Posterior vena cava (tissue), 2 donors: Measurements from ENCODE around the gene AKR1A1. TPM values are rescaled to one million over a fixed set of nuclear protein-coding genes. Genes with fewer than 3 reads are reported as not detected.
A peak's percentile ranks its signal among the peaks of the same experiment; 100 is the strongest.
"Not testable (repeated sequence)": the region's sequence is repeated elsewhere in the genome, so short reads cannot be mapped to it uniquely, and the experiment has no call there.

Source experiments
- DNase-seq: peaks from one replicate; pipeline ENCODE4 v3.0.0-alpha.2; 2020; ENCODE audit warnings: low spot score
- intact Hi-C, 2 donors: fragments of 100-400 bp; cut with DNase I; formaldehyde crosslinking; loops; one replicate each; pipeline versions ENCODE4 v1.14.1 to v1.14.2; 2022 to 2023
- total RNA-seq, 2 donors: library from RNA; stranded (reverse); fragmentation: NEBNext Ultra II Directional; extraction: Animal tissue kit (Norgen Biotek cat#: 25700); gene quantifications; one replicate each; pipeline ENCODE4 v1.2.1, GENCODE V29; 2021
- donor health status: DM: yes; HTN: yes; CAD: no.
- donor health status: DM: yes; HTN: yes; CAD: no.

Gene AKR1A1
- total RNA-seq, 2 donors from 2014 or later = 97.2 to 119 TPM

DNA sequence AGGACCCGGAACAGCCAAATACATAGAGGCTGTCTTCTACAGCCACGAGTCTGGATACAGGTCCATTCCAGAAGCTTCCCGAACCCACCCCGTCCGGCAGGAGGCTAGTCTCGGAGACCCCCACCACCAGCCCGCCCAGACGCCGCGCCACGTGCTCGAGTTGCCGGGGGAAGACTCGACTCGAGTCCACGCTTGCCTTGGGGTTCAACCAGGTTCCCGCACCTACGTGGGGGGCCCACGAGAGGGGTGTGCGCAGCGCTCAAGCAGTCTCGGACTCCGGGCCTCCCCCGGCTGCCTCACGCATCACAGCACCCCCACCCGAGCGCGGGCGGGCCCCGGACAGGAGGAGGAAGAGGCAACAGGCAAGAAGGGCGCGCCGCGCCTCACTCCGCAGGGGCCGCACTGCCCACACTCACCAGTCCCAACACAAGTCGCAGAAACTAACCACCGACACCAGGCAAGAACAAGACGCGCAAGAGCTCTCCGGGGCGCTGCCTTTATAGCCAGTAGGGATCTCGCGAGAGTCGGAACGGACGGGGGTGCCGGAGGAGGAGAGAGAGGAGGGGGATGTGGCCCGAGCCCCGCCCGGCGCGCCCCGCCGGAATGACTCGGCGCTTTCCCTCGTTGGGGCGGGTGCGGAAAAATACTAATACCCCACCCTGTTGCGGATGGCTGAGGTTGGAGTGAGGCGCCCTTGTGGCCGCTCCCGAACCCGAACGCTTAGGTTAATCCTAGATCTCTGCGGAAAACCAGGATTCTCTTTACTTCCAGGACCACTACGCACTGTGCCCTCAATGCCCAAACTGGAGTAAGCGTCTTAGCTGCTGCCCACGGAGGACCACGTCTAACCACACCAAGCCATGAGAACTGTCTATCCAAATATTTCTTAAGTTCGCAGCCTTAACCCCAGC lies 29.0 kb upstream of the AKR1A1 start, which contains the start of gene PRDX1:
Gene PRDX1, minus strand, starts transcription at position 472 of the 911 bp plus-strand sequence. CDS start 2,841 bp downstream, outside the sequence.
- intact Hi-C loops = loop anchor here in 1 of 2 donors (5.0 kb wide), 1 partner anchor 46 kb away; no protein-coding TSS in a partner anchor

DNA sequence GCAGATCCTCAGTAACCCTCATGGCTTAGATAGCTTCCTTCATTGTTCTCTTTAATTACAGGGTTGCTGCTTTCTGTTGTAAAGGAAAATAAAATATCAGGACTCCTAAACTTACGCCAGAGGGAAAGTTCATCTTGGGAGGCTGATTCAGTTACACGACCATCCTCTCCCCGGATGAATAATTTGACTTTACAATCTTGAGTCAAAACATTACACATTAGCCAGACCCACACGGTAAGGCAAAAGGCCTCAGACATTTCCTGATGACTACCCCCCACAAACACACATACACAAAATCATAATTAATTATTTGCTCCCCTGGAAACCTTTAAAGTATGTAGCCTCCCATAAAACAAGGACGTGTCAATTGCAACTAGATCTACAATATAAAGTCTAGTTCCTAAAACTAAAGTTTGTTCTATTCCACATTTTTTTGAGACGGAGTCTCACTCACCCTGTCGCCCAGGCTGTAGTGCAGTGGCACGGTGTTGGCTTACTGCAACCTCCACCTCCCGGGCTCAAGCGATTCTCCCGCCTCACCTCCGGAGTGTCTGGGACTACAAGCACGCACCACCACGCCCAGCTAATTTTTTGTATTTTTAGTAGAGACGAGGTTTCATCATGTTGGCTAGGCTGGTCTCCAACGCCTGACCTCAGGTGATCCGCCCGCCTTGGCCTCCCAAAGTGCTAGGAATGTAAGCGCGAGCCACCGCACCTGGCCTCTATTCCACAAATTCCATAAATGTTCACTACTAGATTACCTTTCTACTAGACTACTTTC lies 28.1 kb upstream of the AKR1A1 start:
- intact Hi-C loops = loop anchor here in 1 of 2 donors (5.0 kb wide), 1 partner anchor 45 kb away; no protein-coding TSS in a partner anchor
- DNase-seq = no peak

More for the DNA sequence above, 29.0 kb upstream of the AKR1A1 start, which contains the start of gene PRDX1:
- peak; percentile 100 for DNase-seq

DNA sequence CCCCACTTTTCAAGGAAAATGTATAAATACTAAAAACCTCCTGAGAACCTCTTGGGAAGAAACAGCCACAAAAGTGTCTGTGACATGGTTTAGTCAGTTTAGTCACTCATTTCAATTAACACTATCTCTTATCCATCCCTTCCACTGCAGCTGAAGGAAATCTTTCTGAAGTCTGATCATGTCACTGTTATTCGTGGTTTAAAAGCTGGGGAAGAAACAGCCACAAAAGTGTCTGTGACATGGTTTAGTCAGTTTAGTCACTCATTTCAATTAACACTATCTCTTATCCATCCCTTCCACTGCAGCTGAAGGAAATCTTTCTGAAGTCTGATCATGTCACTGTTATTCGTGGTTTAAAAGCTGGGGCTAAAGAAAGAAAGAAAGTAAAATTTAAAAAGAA lies 27.1 kb upstream of the AKR1A1 start:
- intact Hi-C loops = loop anchor here in 1 of 2 donors (5.0 kb wide), 1 partner anchor 44 kb away; no protein-coding TSS in a partner anchor
- DNase-seq = not testable (repeated sequence)

DNA sequence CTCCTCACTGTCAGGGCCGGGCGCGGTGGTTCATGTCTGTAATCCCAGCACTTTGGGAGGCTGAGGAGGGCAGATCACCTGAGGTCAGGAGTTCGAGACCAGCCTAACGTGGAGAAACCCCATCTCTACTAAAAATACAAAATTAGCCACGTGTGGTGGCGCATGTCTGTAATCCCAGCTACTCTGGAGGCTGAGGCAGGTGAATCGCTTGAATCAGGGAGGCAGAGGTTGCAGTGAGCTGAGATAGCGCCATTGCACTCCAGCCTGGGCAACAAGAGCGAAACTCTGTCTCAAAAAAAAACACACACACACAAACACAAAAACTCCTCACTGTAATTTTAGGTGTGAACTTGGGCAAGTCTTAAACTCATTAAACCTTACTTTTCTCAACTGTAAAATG lies 26.7 kb upstream of the AKR1A1 start:
- intact Hi-C loops = loop anchor here in 1 of 2 donors (5.0 kb wide), 1 partner anchor 43 kb away; no protein-coding TSS in a partner anchor
- not testable (repeated sequence) for DNase-seq

DNA sequence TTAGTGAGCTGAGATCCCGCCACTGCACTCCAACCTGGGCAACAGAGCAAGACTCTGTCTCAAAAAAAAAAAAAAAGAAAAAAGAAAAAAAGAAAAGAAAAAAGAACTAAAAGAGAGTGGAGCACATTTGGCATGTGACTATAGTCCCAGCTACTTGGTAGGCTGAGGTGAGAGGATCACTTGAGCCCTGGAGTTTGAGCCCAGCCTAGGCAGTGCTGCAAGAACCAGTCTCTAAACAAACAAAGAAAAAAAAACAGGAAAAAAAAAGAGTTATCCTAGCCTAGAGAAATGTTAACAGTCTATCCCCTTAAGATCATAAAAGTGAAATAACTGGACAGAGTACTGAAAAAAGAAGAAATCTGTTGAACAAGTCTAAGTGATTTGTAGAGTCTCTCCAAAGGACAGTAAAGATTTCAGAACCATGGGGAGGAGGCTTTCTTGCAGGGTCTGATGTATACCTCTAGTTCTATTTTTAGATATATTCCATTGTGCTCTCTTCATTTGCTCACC lies 24.4 kb upstream of the AKR1A1 start:
- intact Hi-C loops = no loop called here
- DNase-seq = no peak

DNA sequence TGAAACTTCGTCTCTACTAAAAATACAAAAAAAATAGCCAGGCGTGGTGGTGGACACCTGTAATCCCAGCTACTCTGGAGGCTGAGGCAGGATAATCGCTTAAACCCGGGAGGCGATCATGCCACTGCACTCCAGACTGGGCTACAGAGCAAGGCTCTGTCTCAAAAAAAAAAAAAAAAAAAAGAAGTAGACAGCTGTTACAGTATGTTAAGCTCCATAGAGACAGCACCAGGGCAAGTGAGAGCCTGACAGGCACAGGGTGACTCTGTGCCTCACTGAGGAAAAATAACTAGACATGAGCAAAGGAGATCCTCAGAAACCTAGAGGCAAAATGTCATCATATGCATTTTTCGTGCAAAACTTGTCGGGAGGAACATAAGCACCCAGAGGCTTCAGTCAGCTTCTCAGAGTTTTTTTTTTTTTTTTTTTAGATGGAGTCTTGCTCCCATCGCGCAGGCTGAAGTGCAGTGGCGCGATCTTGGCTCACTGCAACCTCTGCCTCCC lies 19.9 kb upstream of the AKR1A1 start:
- intact Hi-C loops = loop anchor here in 1 of 2 donors (10.0 kb wide), 1 partner anchor 1666 kb away; no protein-coding TSS in a partner anchor
- DNase-seq = no peak

DNA sequence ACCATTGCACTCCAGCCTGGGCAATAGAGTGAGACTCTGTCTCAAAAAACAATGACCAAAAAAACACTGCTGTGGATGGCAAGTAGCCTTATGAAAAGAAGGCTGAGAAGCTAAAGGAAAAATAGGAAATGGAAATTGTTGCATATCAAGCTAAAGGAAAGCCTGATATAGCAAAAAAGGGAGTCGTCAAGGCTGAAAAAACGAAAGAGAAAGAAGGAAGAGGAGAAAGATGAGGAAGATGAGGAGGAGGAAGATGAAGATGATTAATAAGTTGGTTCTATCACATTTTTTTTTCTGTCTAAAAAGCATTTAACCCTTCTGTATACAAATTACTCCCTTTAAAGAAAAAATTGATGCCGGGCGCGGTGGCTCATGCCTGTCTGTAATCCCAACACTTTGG lies 18.8 kb upstream of the AKR1A1 start:
- no peak for DNase-seq
- intact Hi-C loops = loop anchor here in 1 of 2 donors (10.0 kb wide), 1 partner anchor 1667 kb away; no protein-coding TSS in a partner anchor

DNA sequence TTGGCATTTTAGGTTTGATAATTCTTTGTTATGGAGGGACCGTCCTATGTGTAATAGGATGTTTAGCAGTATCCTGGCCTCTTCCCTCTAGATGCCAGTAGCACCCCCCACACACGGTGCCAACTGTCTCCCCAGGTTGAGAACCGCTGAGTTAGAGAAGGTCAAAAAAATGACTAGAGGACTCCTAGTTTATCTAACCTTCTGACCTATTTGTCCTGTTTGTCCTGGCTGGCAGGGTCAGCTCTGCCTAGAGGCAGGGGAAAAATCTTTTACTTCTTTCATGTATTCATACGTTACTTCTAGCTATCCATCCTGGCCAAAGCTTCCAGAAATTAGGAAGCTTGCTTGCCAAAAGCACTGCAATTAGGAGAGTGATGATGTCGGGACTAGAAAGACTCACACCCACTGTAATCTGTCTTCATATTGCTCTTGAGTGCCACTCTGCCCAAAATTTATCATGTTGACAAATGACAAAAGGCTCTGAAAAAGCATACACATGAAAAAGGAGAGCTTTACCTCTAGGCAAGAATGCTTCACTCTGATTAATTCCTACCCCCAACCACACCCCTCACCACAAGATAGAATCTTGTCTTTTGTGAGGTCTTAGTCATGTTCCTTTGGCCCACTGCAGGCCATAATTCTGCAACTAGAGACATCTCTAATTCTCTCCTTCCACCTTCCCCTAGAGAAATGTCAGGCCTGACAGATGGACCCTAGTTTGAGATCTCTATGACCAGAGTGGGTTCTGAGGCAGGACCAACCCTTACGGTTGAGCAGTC lies 14.4 kb upstream of the AKR1A1 start:
- intact Hi-C loops = loop anchor here in 1 of 2 donors (10.0 kb wide), 1 partner anchor 1671 kb away; no protein-coding TSS in a partner anchor
- no peak for DNase-seq

DNA sequence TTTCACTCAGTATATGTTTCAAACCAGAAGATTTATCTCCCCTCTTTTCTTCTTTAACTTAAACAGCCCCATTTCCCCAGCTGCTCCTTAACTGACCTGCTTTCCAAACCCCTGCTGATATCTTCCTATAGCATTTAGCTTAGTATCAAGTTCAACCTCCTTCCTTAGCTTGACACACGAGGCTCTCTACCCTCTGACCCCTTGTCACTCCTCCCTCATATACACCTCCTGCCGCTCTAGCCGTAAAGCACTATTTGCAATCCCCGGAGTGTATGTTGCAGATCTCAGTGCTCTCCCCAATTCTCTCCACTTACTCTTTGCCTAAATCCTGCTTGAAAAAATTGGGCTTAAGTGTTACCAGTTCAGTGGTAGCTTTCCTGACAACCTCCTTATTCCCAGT lies 13.7 kb upstream of the AKR1A1 start:
- intact Hi-C loops = loop anchor here in 1 of 2 donors (10.0 kb wide), 1 partner anchor 1672 kb away; no protein-coding TSS in a partner anchor
- DNase-seq = no peak

DNA sequence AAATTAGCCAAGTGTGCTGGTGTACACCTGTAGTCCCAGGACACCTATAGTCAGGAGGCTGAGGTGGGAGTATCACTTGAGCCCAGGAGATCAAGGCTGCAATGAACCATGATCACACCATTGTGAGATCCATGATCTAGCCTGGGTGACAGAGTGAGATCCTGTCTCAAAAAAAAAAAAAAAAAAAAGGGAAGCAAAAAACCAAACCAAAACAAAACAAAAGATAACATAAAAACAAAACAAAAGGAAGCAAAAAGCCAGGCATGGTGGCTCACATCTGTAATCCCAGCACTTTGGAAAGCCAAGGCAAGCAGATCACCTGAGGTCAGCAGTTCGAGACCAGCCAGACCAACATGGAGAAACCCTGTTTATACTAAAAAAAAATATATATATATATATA lies 9.4 kb upstream of the AKR1A1 start:
- no peak for DNase-seq
- intact Hi-C loops = no loop called here

DNA sequence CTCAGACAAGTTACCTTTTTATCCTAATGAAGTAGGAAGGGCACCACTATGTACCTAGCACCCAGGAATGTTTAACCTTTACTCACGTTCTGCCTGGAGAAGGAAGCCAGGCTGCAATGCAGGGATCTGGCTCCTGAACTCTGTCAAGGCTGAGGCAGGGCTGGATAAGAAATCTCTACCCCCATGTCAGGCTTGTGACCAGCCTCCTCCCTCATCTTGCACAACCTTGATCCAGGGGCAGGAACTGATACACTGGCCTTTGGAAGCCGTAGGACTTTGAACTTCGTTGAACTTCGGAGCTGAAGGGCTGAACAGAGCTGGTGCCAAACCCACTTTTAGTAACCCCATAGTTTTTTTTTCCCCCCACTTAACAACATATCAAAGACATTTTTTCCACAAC lies 8.0 kb upstream of the AKR1A1 start:
- intact Hi-C loops = no loop called here
- DNase-seq = peak; percentile 18

DNA sequence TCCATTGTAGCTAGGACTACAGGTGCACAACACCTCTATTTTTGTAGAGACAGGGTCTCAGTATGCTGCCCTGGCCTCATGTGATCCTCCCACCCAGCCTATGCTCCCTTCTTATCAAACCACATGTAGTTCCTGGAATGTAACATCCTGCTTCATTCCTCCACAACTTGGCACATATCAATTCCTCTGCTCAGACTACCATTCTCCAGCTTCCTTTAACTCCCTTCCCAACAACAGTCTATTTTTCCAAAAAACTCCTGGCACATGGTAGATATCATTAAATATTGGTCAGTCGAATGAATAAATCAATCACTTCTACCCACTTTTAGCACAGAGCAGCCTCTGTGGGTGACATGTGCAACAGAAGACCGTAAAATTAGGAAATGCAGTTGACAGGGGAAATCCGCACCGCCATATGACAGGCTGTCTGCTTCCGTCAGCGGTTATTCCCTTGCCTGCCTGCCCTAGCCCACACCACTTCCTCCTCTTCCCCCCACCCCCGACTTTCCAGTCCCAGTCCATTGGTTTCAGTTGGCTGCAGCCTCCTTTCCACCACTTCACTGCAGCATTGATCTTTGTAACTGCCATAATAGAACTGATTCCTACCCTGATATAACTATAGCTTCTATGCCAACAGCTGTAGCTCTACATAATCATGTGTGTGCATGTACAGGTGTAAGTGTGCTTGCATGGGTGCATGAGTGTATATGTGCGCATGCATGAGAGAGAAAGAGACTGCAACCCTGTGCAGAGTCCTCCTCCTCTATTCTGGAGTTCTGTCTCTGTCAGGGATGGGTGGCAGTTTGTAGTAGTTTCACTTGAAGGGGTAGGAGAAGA lies 6.8 kb upstream of the AKR1A1 start:
- intact Hi-C loops = no loop called here
- DNase-seq = peak; percentile 87

DNA sequence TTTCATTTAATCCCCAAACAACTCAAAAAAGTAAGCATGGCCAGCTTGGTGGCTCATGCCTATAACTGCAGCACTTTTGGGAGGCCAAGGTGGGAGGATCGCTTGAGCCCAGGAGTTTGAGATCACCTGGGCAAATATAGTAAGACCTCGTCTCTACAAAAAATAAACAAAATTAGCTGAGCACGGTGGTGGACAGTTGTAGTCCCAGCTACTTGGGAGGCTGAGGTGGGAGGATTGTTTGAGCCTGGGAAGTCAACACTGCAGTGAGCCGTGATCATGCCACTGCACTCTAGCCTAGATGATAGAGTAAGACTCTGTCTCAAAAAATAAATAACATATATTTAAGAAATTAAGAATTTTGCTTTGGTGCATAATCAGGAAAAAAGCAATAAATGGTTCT lies 6.1 kb upstream of the AKR1A1 start:
- DNase-seq = no peak
- intact Hi-C loops = no loop called here

DNA sequence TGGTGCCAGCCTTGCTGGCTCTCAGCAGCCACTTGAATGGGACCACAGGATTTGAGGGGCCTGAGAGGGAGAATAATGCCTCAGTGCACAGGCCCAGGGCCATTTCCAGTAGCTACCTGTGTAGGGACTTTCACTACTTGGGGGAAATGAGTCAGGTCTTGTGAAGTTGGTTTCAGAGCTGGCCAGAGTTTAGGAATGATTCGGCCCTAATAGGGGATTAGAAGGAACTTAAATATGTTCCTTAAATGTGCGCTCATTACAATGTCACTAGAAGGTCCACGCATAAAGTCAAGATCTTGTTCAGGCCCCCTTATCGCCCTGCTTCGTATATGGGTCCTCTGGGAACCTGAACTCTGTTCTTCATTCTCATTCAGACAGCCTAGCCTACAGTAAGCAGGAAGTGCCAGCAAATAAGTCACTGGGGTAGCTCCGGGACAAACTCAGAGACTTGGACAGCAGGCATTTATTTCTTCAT lies 5.6 kb upstream of the AKR1A1 start:
- no peak for DNase-seq
- intact Hi-C loops = no loop called here

DNA sequence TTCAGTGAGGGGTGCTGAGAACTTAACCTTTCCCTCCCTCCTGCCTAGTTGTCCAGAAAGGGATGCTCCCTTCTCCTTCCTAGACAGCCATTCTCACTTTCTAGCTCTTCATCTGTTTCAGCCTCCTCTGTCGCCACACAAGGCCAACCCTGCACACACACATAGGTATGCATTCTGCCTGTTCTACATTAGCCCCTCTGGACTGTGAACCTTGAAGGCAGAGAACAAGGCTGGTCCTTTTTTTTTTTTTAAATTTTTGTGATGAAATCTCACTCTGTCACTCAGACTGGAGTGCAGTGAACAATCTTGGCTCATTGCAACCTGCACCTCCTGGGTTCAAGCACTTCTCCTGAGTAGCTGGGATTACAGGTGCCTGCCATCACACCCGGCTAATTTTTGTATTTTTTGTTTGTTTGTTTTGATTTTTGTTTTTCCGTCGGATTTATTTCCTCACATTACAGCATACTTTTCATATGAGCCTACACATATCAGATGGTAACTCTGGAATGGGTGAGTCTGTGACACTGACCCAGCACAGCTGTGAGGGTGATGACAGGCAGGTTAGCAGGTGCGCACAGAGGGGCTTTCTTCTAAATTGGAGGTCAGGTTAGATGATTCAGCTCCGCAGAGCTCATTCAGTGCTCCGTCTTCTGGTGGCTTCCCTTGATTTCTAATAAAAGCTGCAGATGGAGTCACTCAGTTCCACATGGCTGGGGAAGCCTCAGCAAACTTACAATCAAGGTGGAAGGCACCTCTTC lies 4.9 kb upstream of the AKR1A1 start:
- no peak for DNase-seq
- intact Hi-C loops = no loop called here

DNA sequence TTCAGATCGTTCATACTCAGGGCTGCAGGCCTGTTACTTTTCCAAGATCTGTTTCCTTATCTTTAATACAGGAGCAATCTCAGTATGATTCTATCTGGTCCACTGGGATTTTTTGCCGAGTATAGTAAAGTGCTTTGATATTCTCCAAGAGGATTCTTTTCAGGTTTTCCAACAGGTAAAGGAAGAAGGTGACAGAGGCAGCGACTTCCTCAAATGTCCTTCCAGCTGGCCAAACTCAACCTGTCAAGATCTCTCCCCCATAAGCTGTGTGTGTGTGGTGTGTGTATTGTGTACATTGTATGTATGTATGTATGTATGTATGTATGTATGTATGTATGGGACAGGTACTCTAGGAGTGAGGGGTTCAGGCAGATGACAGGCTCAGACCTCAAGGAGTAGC lies 1.1 kb downstream of the AKR1A1 start:
- no peak for DNase-seq
- intact Hi-C loops = no loop called here

DNA sequence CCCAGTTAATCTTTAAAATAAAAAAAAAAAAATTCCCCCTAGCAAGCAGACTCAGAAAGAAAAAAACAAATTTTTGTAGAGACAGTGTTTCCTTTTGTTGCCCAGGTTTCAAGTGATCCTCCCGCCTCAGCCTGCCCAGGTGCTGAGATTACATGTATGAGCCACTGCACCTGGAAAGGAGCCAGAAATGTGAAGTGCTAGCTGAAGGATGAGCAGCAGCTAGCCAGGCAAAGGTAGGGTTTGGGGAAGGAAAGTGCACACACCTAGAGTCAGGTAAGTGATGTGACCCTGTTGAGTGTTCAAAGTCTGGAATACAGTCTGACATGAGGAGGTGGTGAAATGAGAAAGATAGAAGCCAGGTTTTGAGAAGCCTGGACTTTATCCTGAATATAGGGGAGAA lies 1.7 kb downstream of the AKR1A1 start:
- intact Hi-C loops = no loop called here
- no peak for DNase-seq
